Stomach (tissue), 4 donors: ENCODE data around the gene TGIF1.

ENCODE experiments used
- POLR2A ChIP-seq, 4 donors: fragments of 450-650 bp; IDR thresholded peaks; one replicate each; pipeline ENCODE4 v1.6.1; 2016; ENCODE audit warnings: antibody characterized with exemption in 4 of 4, control low read depth in 2 of 4, mild to moderate bottlenecking in 1 of 4, moderate library complexity in 1 of 4
- POLR2AphosphoS5 ChIP-seq, 3 donors: sonication (generic); formaldehyde crosslinking; IDR thresholded peaks; one replicate each; pipeline ENCODE4 v1.6.1; 2016; ENCODE audit warnings: antibody characterized with exemption in 3 of 3
- TF ChIP-seq, protein P1 (sequence below), 7 experiments: fragments of 450-650 bp in 4 of 7; fragments of 200-600 bp in 3 of 7; sonication (generic) in 3 of 7; IDR thresholded peaks; one replicate each; pipeline ENCODE4 v1.5.1; 2016 to 2019; ENCODE audit warnings: antibody characterized with exemption in 7 of 7, control low read depth in 2 of 7, mild to moderate bottlenecking in 1 of 7

- TF ChIP-seq POLR2A (IDR thresholded peaks at IDR 0.05) (no peak), POLR2AphosphoS5 (IDR thresholded peaks at IDR 0.05) (peak in 1 of 3 donors; percentile 17)
- TF ChIP-seq, protein P1, sequence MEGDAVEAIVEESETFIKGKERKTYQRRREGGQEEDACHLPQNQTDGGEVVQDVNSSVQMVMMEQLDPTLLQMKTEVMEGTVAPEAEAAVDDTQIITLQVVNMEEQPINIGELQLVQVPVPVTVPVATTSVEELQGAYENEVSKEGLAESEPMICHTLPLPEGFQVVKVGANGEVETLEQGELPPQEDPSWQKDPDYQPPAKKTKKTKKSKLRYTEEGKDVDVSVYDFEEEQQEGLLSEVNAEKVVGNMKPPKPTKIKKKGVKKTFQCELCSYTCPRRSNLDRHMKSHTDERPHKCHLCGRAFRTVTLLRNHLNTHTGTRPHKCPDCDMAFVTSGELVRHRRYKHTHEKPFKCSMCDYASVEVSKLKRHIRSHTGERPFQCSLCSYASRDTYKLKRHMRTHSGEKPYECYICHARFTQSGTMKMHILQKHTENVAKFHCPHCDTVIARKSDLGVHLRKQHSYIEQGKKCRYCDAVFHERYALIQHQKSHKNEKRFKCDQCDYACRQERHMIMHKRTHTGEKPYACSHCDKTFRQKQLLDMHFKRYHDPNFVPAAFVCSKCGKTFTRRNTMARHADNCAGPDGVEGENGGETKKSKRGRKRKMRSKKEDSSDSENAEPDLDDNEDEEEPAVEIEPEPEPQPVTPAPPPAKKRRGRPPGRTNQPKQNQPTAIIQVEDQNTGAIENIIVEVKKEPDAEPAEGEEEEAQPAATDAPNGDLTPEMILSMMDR (IDR thresholded peaks at IDR 0.05), result no peak
Measured at GRCh38 chr18:3447068-3447894, 2.7 kb upstream of the TGIF1 start.
